SK-N-SH treated with all-trans-retinoic acid at 6 μM for 48 hours (cell line): ENCODE results near the gene ZNF841.

Experiments used
- ARNTL ChIP-seq: fragments of 450-650 bp; formaldehyde crosslinking; IDR thresholded peaks from 2 replicates; pipeline ENCODE4 v1.5.0; 2020; ENCODE audit warnings: low read depth, mild to moderate bottlenecking, moderate library complexity, borderline replicate concordance
- BACH2 ChIP-seq: fragments of 250-450 bp; sonication (Bioruptor Pico); IDR thresholded peaks from 2 replicates; pipeline ENCODE4 v1.9.0; 2021; ENCODE audit warnings: mild to moderate bottlenecking, borderline replicate concordance
- CREB5 ChIP-seq: fragments of 250-450 bp; sonication (Bioruptor Pico); IDR thresholded peaks from 2 replicates; pipeline ENCODE4 v1.5.1; 2020; ENCODE audit warnings: low read depth, mild to moderate bottlenecking, moderate library complexity
- CSRNP3 ChIP-seq: fragments of 250-450 bp; sonication (Bioruptor Pico); IDR thresholded peaks from 2 replicates; pipeline ENCODE4 v1.5.1; 2021; ENCODE audit warnings: mild to moderate bottlenecking, moderate library complexity
- PATZ1 ChIP-seq: fragments of 250-450 bp; sonication (Bioruptor Pico); IDR thresholded peaks from 2 replicates; pipeline ENCODE4 v1.8.0; 2020; ENCODE audit warnings: mild to moderate bottlenecking, moderate library complexity, borderline replicate concordance
- SNAI2 ChIP-seq: fragments of 250-450 bp; sonication (Bioruptor Pico); IDR thresholded peaks from 2 replicates; pipeline ENCODE4 v1.5.0; 2020; ENCODE audit warnings: mild to moderate bottlenecking, moderate library complexity
- TCF4 ChIP-seq: fragments of 250-450 bp; sonication (Bioruptor Pico); IDR thresholded peaks from 2 replicates; pipeline ENCODE4 v1.8.0; 2021; ENCODE audit warnings: mild to moderate bottlenecking, moderate library complexity, borderline replicate concordance
- ZFP30 ChIP-seq: fragments of 450-650 bp; formaldehyde crosslinking; IDR thresholded peaks from 2 replicates; pipeline ENCODE4 v1.5.0; 2022; ENCODE audit warnings: mild to moderate bottlenecking, moderate library complexity
- ZNF565 ChIP-seq: fragments of 450-650 bp; formaldehyde crosslinking; conservative IDR thresholded peaks from 2 replicates; pipeline ENCODE4 v1.5.0; 2020; ENCODE audit warnings: low read depth, mild to moderate bottlenecking, moderate library complexity
- ZNF70 ChIP-seq: fragments of 450-650 bp; formaldehyde crosslinking; IDR thresholded peaks from 2 replicates; pipeline ENCODE4 v1.5.0; 2020; ENCODE audit warnings: mild to moderate bottlenecking, moderate library complexity

- no peak for TF ChIP-seq ARNTL (CRISPR knock-in tag)
- TF ChIP-seq ZFP30 (CRISPR knock-in tag), result no peak
- TF ChIP-seq ZNF70, result no peak
- no peak for TF ChIP-seq SNAI2
- no peak for TF ChIP-seq CREB5 (CRISPR knock-in tag)
- TF ChIP-seq CSRNP3 (CRISPR knock-in tag), result no peak
- no peak for TF ChIP-seq TCF4 (CRISPR knock-in tag)
- no peak for TF ChIP-seq BACH2
- TF ChIP-seq PATZ1 (CRISPR knock-in tag), result no peak
- no peak for TF ChIP-seq ZNF565
Observed at GRCh38 chr19:52114691-52115090, 19.1 kb upstream of the ZNF841 start.
